ENCODE data around the gene RFNG.

RFNG gene

GRCh38 chr17:82077617-82078358 lies 26.2 kb upstream of the RFNG start:
- no peak for DNase-seq (ENCODE audit: low spot score)

- no peak for DNase-seq (ENCODE audit: low spot score)
These were observed 25.4 kb upstream of the RFNG start for GRCh38 chr17:82076785-82077591.

DNA sequence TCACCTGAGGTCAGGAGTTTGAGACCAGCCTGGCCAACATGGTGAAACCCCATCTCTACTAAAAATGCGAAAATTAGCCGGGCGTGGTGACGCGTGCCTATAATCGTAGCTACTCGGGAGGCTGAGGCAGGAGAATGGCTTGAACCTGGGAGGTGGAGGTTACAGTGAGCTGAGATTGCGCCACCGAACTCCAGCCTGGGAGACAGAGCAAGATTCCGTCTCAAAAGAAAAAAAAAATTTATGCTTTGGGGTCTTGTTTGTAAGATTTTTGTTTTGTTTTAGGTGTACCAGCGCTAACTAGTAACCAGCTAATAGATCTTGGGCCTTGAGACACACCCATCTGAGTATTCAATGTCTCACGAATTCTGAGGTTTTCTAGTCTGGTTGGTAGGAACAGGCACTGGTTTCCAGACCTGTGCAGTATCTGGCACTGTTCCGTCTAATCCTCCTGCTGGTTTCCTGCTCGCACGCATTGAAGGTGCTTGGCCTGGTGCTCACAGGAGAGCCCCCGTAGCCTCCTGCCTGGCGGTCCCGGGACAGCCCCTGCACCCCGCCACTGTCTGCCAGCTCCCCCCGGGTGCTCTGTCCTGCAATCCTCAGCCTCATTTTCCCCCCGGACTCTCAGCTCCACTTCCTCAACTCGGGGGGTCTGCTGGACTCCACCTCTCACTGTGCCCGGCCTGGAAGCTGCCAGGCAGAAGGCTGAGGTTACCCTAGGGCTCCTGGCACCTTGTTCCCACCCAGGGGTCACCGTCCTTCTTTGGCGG lies 24.6 kb upstream of the RFNG start:
- no peak for DNase-seq (ENCODE audit: low spot score)

- DNase-seq (ENCODE audit: low spot score): no peak
These were observed 21.8 kb upstream of the RFNG start for GRCh38 chr17:82073446-82073845.

DNA sequence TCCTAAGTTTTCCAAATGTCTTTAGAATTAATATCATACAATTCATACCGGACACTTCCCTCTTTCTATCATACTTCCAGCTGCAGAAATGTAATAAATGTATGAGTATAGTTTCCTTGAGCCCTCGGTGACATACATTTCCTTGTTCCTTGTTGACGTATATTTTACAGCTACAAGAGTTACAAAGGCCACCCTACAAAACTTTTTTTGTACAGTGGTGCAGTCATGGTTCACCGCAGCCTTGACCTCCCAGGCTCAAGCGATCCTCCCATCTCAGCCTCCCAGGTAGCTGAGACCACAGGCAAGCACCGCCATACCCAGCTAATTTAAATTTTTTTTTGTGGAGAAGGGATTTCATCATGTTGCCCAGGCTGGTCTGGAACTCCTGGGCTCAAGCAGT lies 21.2 kb upstream of the RFNG start:
- DNase-seq (ENCODE audit: low spot score): no peak

- DNase-seq (ENCODE audit: low spot score): no peak
These were observed 19.0 kb upstream of the RFNG start for GRCh38 chr17:82070611-82071010.

- DNase-seq (ENCODE audit: low spot score): peak; percentile 84
These were observed 14.2 kb upstream of the RFNG start, which contains the start of gene DUS1L for GRCh38 chr17:82065638-82066303. Gene DUS1L (minus strand): TSS chr17:82065804. CDS start chr17:82065059, 745 bp downstream.

DNA sequence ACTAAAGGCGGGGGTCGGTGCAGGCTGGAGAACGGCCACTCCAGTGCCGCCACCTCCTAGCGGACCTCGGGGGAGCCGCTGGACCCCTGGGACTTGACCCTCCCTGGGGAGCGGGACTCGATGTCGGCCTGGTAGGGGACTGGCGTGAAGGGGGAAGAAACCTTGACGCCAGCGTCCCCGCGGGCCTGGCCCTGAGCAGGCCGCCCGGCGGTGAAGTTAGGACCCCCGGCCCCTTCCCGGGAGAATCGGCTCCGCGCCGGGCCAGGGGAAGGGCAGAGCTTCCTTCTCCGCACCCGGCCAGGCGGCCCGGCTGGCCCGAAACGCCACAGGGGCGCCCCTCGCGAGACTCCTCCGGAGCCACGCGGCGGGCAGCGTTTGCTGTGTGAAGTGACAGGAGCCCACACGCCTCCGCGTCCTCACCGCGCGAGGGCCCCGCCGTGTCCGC lies 13.6 kb upstream of the RFNG start:
- DNase-seq (ENCODE audit: low spot score): no peak

GRCh38 chr17:82064433-82065192 lies 13.0 kb upstream of the RFNG start:
- DNase-seq (ENCODE audit: low spot score): peak; percentile 33

DNA sequence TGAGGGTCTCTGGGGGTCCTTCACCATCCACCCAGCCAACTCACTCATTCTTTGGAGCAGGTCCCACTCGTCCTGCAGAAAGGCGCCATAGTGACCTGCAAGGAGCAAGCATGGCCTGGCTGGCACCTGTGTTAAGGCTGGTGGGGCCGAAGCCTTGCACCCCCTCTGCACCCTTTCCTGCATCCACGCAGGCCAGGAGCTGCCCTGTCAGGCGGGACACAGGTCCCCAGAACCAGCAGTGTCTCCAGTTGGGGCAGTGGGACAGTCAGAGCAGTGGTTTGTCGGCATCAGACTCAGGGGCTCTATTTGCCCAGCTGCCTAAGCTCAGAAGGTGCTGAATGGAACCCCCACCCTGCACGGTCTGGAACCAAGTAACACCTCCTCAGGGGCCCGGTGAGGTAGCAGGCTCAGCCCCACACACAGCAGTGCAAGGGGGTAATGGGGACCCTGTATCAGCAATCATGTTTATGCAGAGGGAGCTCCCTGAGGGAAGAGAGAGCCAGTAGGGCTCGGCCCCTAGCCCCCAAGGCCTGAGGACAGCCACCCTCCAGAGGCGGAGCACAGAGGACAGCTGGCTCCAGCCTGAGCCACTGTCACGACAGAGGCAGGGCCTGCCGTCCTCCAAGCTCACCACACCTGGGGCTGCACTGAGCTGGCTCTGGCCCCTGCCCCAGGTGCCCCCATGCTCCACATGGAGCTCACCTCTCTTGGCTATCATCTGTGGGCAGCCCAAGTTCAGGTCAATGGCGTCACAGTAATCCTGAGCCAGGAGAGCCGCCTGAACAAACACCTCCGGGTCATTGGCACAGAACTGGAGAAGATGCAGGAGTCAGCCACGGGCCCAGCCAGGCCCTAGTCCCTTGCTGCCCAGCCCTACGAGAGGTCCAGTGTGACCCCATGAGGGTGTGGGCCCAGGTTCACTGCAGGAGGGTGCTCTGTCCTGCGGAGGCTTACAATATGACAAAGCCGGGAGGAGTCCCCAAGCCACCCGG lies 12.1 kb upstream of the RFNG start:
- DNase-seq (ENCODE audit: low spot score): no peak

GRCh38 chr17:82062984-82063368 lies 11.4 kb upstream of the RFNG start:
- DNase-seq (ENCODE audit: low spot score): no peak

GRCh38 chr17:82062076-82062983 lies 10.7 kb upstream of the RFNG start:
- no peak for DNase-seq (ENCODE audit: low spot score)

- no peak for DNase-seq (ENCODE audit: low spot score)
These were observed 9.7 kb upstream of the RFNG start for GRCh38 chr17:82061047-82061925.

DNA sequence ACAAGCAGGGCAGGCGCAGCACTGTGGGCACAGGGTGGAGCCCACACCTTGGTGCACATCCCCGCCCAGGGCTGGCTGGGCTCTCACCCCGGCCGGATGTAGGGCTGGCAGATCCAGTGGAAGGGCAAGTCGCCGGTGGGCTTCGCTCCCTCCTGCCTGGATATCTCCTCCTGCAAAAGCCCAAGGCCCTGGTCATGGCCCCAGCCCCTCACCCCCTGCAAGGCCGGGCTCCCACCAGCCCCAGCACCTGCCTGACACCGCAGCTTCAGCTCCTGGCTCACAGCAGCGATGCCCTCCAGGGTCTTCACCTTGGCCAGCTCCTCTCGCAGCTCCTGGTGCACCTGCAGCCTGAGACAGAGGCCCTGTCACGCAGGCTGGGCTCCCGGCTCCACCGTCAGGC lies 9.0 kb upstream of the RFNG start:
- no peak for DNase-seq (ENCODE audit: low spot score)

GRCh38 chr17:82060001-82060380 lies 8.4 kb upstream of the RFNG start:
- DNase-seq (ENCODE audit: low spot score): no peak

- DNase-seq (ENCODE audit: low spot score): no peak
These were observed 7.8 kb upstream of the RFNG start for GRCh38 chr17:82059272-82060000.

DNA sequence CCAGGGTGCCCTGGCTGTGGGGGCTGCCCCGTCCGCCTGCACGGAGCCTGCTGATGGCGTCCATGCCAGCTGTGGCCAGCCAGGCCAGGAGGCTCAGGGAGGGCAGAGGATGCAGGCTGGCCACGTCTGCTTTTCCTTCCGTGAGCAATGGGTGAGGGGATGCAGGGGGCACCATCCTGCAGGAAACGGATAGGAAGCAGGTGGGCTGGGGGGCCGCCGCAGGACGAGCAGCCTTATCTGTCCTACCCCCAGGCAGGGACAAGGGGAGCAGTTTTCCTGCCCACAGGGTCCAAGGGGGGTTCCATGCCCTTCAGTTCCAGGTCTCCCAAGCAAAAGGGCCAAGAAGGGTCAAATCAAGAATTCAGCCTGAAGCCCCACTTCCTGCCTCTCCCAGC lies 7.2 kb upstream of the RFNG start:
- no peak for DNase-seq (ENCODE audit: low spot score)
